Activated T-helper 1 cell treated with anti-CD3 and anti-CD28 coated beads, Interleukin-12 subunit alpha, Interleukin-12 subunit beta, Interleukin-2, Interleukin-4 antibody, amounts not matched to agents 30 ng/mL and 10 ng/mL and 1 ng/mL, durations not matched to agents 14 hours and 24 hours and 36 hours (primary cell): ENCODE results near the gene C8A. TPM values are rescaled to one million over a fixed set of nuclear protein-coding genes. Genes with fewer than 3 reads are reported as not detected.

Source experiments
- DNase-seq: peaks from one replicate; pipeline ENCODE4 v3.0.0; 2021; ENCODE audit warnings: low spot score
- H3K27ac Mint-ChIP-seq: one replicate; pipeline ENCODE4 v1.8.0; 2021; ENCODE audit warnings: mild to moderate bottlenecking, mixed read lengths
- H3K27me3 Mint-ChIP-seq: one replicate; pipeline ENCODE4 v1.8.0; 2022; ENCODE audit warnings: mild to moderate bottlenecking, moderate library complexity, mixed read lengths; ENCODE audit not compliant: insufficient read depth
- H3K36me3 Mint-ChIP-seq: one replicate; pipeline ENCODE4 v1.8.0; 2021; ENCODE audit warnings: low read depth, mixed read lengths
- H3K4me1 Mint-ChIP-seq: one replicate; pipeline ENCODE4 v1.8.0; 2021; ENCODE audit warnings: low read depth, mixed read lengths
- H3K4me3 Mint-ChIP-seq: one replicate; pipeline ENCODE4 v1.8.0; 2021; ENCODE audit warnings: mild to moderate bottlenecking, moderate library complexity, mixed read lengths
- H3K9me3 Mint-ChIP-seq: one replicate; pipeline ENCODE4 v1.8.0; 2021; ENCODE audit warnings: mixed read lengths
- intact Hi-C: fragments of 100-400 bp; cut with micrococcal nuclease; formaldehyde crosslinking; loops from one replicate; pipeline ENCODE4 v1.15.1; 2024
- total RNA-seq: library from RNA; stranded (reverse); gene quantifications from 2 replicates; pipeline ENCODE4 v1.2.3, GENCODE V29; 2022

C8A gene
- total RNA-seq, 1 donor from 2014 or later: not detected

GRCh38 chr1:56845343-56845742, 9.3 kb upstream of the C8A start:
- intact Hi-C loops: no loop called here
- Mint-ChIP-seq H3K27me3 (no peaks in the 10 kb centered on the region), H3K4me3 (no peak overlapping the region), H3K9me3 (no peaks in the 10 kb centered on the region), H3K4me1 (no peaks in the 10 kb centered on the region), H3K27ac (no peak overlapping the region), H3K36me3 (no peaks in the 10 kb centered on the region)
- DNase-seq: no peak

- H3K27ac Mint-ChIP-seq: no peak overlapping the region
Measured at GRCh38 chr1:56849750-56850149, 4.8 kb upstream of the C8A start.

GRCh38 chr1:56850411-56850810, 4.2 kb upstream of the C8A start:
- Mint-ChIP-seq H3K27me3 (no peaks in the 10 kb centered on the region), H3K4me3 (no peak overlapping the region), H3K9me3 (no peaks in the 10 kb centered on the region), H3K36me3 (no peaks in the 10 kb centered on the region), H3K4me1 (no peaks in the 10 kb centered on the region), H3K27ac (no peak overlapping the region)
- no peak for DNase-seq
- intact Hi-C loops: no loop called here

More at GRCh38 chr1:56849750-56850149, 4.8 kb upstream of the C8A start:
- Mint-ChIP-seq H3K36me3 (no peaks in the 10 kb centered on the region), H3K9me3 (no peaks in the 10 kb centered on the region), H3K27me3 (no peaks in the 10 kb centered on the region), H3K4me3 (no peak overlapping the region), H3K4me1 (no peaks in the 10 kb centered on the region)
- DNase-seq: no peak
- intact Hi-C loops: no loop called here

GRCh38 chr1:56850922-56851321, 3.7 kb upstream of the C8A start:
- Mint-ChIP-seq H3K9me3 (no peaks in the 10 kb centered on the region), H3K4me1 (no peaks in the 10 kb centered on the region)
- intact Hi-C loops: no loop called here

GRCh38 chr1:56852476-56852875, 2.1 kb upstream of the C8A start:
- Mint-ChIP-seq H3K36me3 (no peaks in the 10 kb centered on the region), H3K9me3 (no peaks in the 10 kb centered on the region), H3K27ac (no peak overlapping the region), H3K4me3 (no peak overlapping the region), H3K4me1 (no peaks in the 10 kb centered on the region), H3K27me3 (no peaks in the 10 kb centered on the region)
- no peak for DNase-seq
- intact Hi-C loops: no loop called here

More at GRCh38 chr1:56850922-56851321, 3.7 kb upstream of the C8A start:
- H3K27ac Mint-ChIP-seq: no peak overlapping the region
- no peak overlapping the region for H3K4me3 Mint-ChIP-seq
- H3K36me3 Mint-ChIP-seq: no peaks in the 10 kb centered on the region
- DNase-seq: no peak
- no peaks in the 10 kb centered on the region for H3K27me3 Mint-ChIP-seq

- Mint-ChIP-seq H3K4me1 (no peaks in the 10 kb centered on the region), H3K27me3 (no peaks in the 10 kb centered on the region), H3K9me3 (no peaks in the 10 kb centered on the region), H3K4me3 (no peak overlapping the region), H3K27ac (no peak overlapping the region), H3K36me3 (no peaks in the 10 kb centered on the region)
- intact Hi-C loops: no loop called here
- no peak for DNase-seq
Measured at GRCh38 chr1:56855190-56855589, 593 bp downstream of the C8A start.

GRCh38 chr1:56856186-56856585, 1.6 kb downstream of the C8A start:
- intact Hi-C loops: no loop called here
- Mint-ChIP-seq H3K4me3 (no peak overlapping the region), H3K36me3 (no peaks in the 10 kb centered on the region), H3K4me1 (no peaks in the 10 kb centered on the region), H3K27ac (no peak overlapping the region), H3K27me3 (no peaks in the 10 kb centered on the region), H3K9me3 (no peaks in the 10 kb centered on the region)
- no peak for DNase-seq

- no peaks in the 10 kb centered on the region for H3K27me3 Mint-ChIP-seq
- H3K27ac Mint-ChIP-seq: no peak overlapping the region
- intact Hi-C loops: no loop called here
- no peak overlapping the region for H3K4me3 Mint-ChIP-seq
- no peaks in the 10 kb centered on the region for H3K4me1 Mint-ChIP-seq
- H3K36me3 Mint-ChIP-seq: no peaks in the 10 kb centered on the region
- H3K9me3 Mint-ChIP-seq: no peaks in the 10 kb centered on the region
- DNase-seq: no peak
Measured at GRCh38 chr1:56859287-56859686, 4.7 kb downstream of the C8A start.

- intact Hi-C loops: no loop called here
- Mint-ChIP-seq H3K4me1 (no peaks in the 10 kb centered on the region), H3K27me3 (no peaks in the 10 kb centered on the region), H3K36me3 (no peaks in the 10 kb centered on the region), H3K4me3 (no peak overlapping the region), H3K9me3 (no peaks in the 10 kb centered on the region), H3K27ac (no peak overlapping the region)
- no peak for DNase-seq
Measured at GRCh38 chr1:56863265-56863992, 8.8 kb downstream of the C8A start.

- H3K27me3 Mint-ChIP-seq: peaks cover 1% of the 10 kb centered on the region
- DNase-seq: no peak
- no peaks in the 10 kb centered on the region for H3K4me1 Mint-ChIP-seq
- H3K4me3 Mint-ChIP-seq: no peak overlapping the region
- no peaks in the 10 kb centered on the region for H3K36me3 Mint-ChIP-seq
- intact Hi-C loops: no loop called here
- no peaks in the 10 kb centered on the region for H3K9me3 Mint-ChIP-seq
- H3K27ac Mint-ChIP-seq: no peak overlapping the region
Measured at GRCh38 chr1:56864430-56864829, 9.8 kb downstream of the C8A start.

- no peak for DNase-seq
- no peak overlapping the region for H3K27ac Mint-ChIP-seq
- H3K36me3 Mint-ChIP-seq: no peaks in the 10 kb centered on the region
- intact Hi-C loops: no loop called here
- peaks cover 1% of the 10 kb centered on the region for H3K27me3 Mint-ChIP-seq
- H3K9me3 Mint-ChIP-seq: no peaks in the 10 kb centered on the region
- H3K4me1 Mint-ChIP-seq: no peaks in the 10 kb centered on the region
- H3K4me3 Mint-ChIP-seq: no peak overlapping the region
Measured at GRCh38 chr1:56866656-56867055, 12.1 kb downstream of the C8A start.

- Mint-ChIP-seq H3K36me3 (no peaks in the 10 kb centered on the region), H3K4me3 (no peak overlapping the region), H3K4me1 (no peaks in the 10 kb centered on the region), H3K27me3 (peaks cover 1% of the 10 kb centered on the region), H3K27ac (no peak overlapping the region), H3K9me3 (no peaks in the 10 kb centered on the region)
- intact Hi-C loops: no loop called here
- DNase-seq: no peak
Measured at GRCh38 chr1:56867491-56867890, 12.9 kb downstream of the C8A start.

- intact Hi-C loops: no loop called here
- H3K4me1 Mint-ChIP-seq: no peaks in the 10 kb centered on the region
- no peaks in the 10 kb centered on the region for H3K9me3 Mint-ChIP-seq
- DNase-seq: no peak
- H3K27me3 Mint-ChIP-seq: peaks cover 1% of the 10 kb centered on the region
- H3K27ac Mint-ChIP-seq: no peak overlapping the region
- H3K4me3 Mint-ChIP-seq: no peak overlapping the region
- H3K36me3 Mint-ChIP-seq: no peaks in the 10 kb centered on the region
Measured at GRCh38 chr1:56868761-56869160, 14.2 kb downstream of the C8A start.

- DNase-seq: no peak
- H3K27ac Mint-ChIP-seq: no peak overlapping the region
- peaks cover 1% of the 10 kb centered on the region for H3K27me3 Mint-ChIP-seq
- no peaks in the 10 kb centered on the region for H3K4me1 Mint-ChIP-seq
- no peaks in the 10 kb centered on the region for H3K36me3 Mint-ChIP-seq
- no peak overlapping the region for H3K4me3 Mint-ChIP-seq
- intact Hi-C loops: no loop called here
- H3K9me3 Mint-ChIP-seq: no peaks in the 10 kb centered on the region
Measured at GRCh38 chr1:56872597-56872996, 18.0 kb downstream of the C8A start.
